ENCODE data around the gene CEP55. TPM values are rescaled to one million over a fixed set of nuclear protein-coding genes. Genes with fewer than 3 reads are reported as not detected.

Gene CEP55
- polyA plus RNA-seq, 3 donors: 14.3 to 16.8 (median 16.6) TPM

GRCh38 chr10:93468461-93469213 lies 27.8 kb upstream of the CEP55 start:
- no peak for DNase-seq (ENCODE audit: low read depth in 3 of 3, low spot score in 2 of 3)

GRCh38 chr10:93469454-93469853 lies 27.0 kb upstream of the CEP55 start:
- no peak for DNase-seq (ENCODE audit: low read depth in 3 of 3, low spot score in 2 of 3)

GRCh38 chr10:93471110-93471651 lies 25.2 kb upstream of the CEP55 start:
- DNase-seq (ENCODE audit: low read depth in 3 of 3, low spot score in 2 of 3): no peak

GRCh38 chr10:93473161-93473560 lies 23.3 kb upstream of the CEP55 start:
- DNase-seq (ENCODE audit: low read depth in 3 of 3, low spot score in 2 of 3): no peak

GRCh38 chr10:93473804-93474472 lies 22.5 kb upstream of the CEP55 start:
- DNase-seq (ENCODE audit: low read depth in 3 of 3, low spot score in 2 of 3): no peak

GRCh38 chr10:93475227-93475626 lies 21.2 kb upstream of the CEP55 start:
- DNase-seq (ENCODE audit: low read depth in 3 of 3, low spot score in 2 of 3): no peak

GRCh38 chr10:93475871-93476270 lies 20.5 kb upstream of the CEP55 start:
- no peak for DNase-seq (ENCODE audit: low read depth in 3 of 3, low spot score in 2 of 3)

- no peak for DNase-seq (ENCODE audit: low read depth in 3 of 3, low spot score in 2 of 3)
These were observed 19.7 kb upstream of the CEP55 start for GRCh38 chr10:93476756-93477155.

- no peak for DNase-seq (ENCODE audit: low read depth in 3 of 3, low spot score in 2 of 3)
These were observed 17.5 kb upstream of the CEP55 start for GRCh38 chr10:93478873-93479272.

- DNase-seq (ENCODE audit: low read depth in 3 of 3, low spot score in 2 of 3): no peak
These were observed 14.7 kb upstream of the CEP55 start for GRCh38 chr10:93481637-93482144.

GRCh38 chr10:93482145-93482834 lies 14.1 kb upstream of the CEP55 start, which contains the start of gene MYOF:
TSS of gene MYOF (minus strand) at chr10:93482334. CDS start at chr10:93482194, 140 bp downstream.
- DNase-seq (ENCODE audit: low read depth in 3 of 3, low spot score in 2 of 3): peak in 2 of 3 donors; percentile 75 to 81

- no peak for DNase-seq (ENCODE audit: low read depth in 3 of 3, low spot score in 2 of 3)
These were observed 10.7 kb upstream of the CEP55 start for GRCh38 chr10:93485690-93486089.

- no peak for DNase-seq (ENCODE audit: low read depth in 3 of 3, low spot score in 2 of 3)
These were observed 7.4 kb upstream of the CEP55 start for GRCh38 chr10:93488956-93489528.

GRCh38 chr10:93491602-93492121 lies 4.8 kb upstream of the CEP55 start:
- DNase-seq (ENCODE audit: low read depth in 3 of 3, low spot score in 2 of 3): no peak

- no peak for DNase-seq (ENCODE audit: low read depth in 3 of 3, low spot score in 2 of 3)
These were observed 3.2 kb upstream of the CEP55 start for GRCh38 chr10:93493162-93493561.

- DNase-seq (ENCODE audit: low read depth in 3 of 3, low spot score in 2 of 3): no peak
These were observed 1.9 kb upstream of the CEP55 start for GRCh38 chr10:93494494-93494893.

- peak in 1 of 3 donors; percentile 40 for DNase-seq (ENCODE audit: low read depth in 3 of 3, low spot score in 2 of 3)
These were observed 624 bp upstream of the CEP55 start for GRCh38 chr10:93495654-93496321.

GRCh38 chr10:93498166-93498565 lies 1.8 kb downstream of the CEP55 start:
- no peak for DNase-seq (ENCODE audit: low read depth in 3 of 3, low spot score in 2 of 3)

- DNase-seq (ENCODE audit: low read depth in 3 of 3, low spot score in 2 of 3): no peak
These were observed 5.2 kb downstream of the CEP55 start for GRCh38 chr10:93501650-93502049.

GRCh38 chr10:93503075-93503474 lies 6.7 kb downstream of the CEP55 start:
- no peak for DNase-seq (ENCODE audit: low read depth in 3 of 3, low spot score in 2 of 3)
